HG02970 (cell line): ENCODE data around the gene FIGN.

Source experiments
- ATAC-seq: cut with Tn5 transposase; IDR thresholded peaks from one replicate; pipeline ENCODE4 v1.9.1; 2021; ENCODE audit warnings: mild to moderate bottlenecking, moderate library complexity, moderate number of reproducible peaks; ENCODE audit not compliant: unreplicated experiment, low FRiP score

The FIGN gene

DNA sequence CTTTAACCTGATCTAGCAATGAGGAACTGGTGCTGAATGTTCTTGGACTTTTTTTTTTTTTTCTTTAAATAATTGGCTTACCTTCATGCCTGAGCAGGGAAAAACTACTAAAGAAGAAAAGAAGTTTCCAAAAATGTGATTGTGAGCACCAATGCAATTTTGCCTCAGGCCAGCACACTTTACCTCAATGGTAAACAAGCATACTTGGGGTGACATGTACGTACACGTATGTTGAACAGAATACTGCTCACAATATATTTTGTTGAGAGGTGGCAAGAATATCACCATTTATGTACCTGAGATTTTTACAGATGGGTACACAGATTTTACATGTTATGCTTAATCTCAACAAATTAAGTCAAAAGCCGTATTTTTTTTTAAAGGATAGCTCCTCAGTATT is 144.3 kb downstream of the FIGN start:
- ATAC-seq: no peak

- no peak for ATAC-seq
Measured at GRCh38 chr2:163580757-163581156, 155.1 kb downstream of the FIGN start.

- no peak for ATAC-seq
Measured at GRCh38 chr2:163574309-163574708, 161.5 kb downstream of the FIGN start.

- no peak for ATAC-seq
Measured at GRCh38 chr2:163573652-163574051, 162.2 kb downstream of the FIGN start.

- ATAC-seq: no peak
Measured at GRCh38 chr2:163572850-163573249, 163.0 kb downstream of the FIGN start.

DNA sequence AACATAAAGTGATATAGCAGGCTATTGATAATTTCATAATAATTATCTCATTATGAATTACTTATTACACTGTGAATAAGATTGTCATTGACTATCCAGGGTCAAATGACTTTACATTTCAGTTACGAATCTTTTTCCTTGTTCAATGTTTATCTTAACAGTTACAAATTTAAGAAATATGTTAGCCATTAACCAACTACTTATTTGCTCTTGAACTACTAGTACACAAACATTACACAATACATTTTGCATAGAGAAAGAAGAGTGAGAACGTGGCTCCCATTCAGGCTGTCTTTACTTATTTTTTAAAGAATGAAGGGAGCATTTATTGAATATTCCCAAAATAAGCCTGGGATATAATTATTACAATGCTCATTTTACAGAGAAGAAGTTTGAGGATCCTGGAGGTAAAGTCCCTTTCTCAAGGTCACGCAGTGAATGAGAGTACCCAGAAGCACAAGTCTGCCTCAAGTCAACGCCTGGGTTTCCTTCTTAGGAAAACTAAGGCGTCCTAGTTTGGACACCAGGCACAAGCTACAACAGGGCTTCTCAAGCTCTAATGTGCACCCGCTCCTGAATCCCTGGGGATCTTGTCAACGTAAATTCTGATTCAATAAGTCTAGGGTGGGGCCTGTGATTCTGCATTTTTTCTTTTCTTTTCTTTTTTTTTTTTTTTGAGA is 164.2 kb downstream of the FIGN start:
- ATAC-seq: no peak

GRCh38 chr2:163570391-163570790 is 165.4 kb downstream of the FIGN start:
- ATAC-seq: no peak

DNA sequence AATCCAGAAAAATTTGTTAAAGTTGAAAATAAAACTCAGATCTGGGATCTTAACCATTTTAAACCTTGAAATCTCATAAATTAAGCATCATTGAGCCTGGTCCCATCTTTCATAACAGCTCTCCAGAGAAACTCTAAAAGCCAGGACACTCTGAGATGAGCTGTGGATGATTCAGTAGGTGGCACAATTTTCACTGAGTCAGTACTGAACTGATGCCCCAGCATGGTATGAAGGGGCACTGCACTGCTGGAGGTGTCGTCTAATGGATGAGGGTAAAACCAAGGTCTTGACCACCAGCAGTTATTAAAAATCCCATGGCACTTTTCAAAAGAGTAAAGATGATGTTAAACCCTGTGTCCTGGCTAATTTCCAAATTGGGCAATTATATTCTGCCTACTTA is 170.6 kb downstream of the FIGN start:
- no peak for ATAC-seq

- ATAC-seq: no peak
Measured at GRCh38 chr2:163564236-163564635, 171.6 kb downstream of the FIGN start.

DNA sequence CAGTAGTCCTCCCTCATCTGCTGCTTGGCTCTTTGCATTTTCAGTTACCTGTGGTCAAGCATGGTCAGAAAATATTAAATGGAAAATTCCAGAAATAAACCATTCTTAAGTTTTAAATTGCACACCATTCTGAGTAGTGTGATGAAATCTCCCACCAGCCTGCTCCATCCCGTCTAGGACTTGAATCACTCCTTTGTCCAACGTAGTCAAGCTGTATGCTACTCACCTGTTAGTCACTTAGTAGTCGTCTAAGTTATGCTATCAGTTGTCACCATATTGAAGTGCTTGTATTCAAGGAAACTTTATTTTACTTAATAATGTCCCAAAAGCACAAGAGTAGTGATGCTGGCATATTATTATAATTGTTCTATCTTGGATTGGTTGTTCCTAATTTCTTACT is 172.5 kb downstream of the FIGN start:
- ATAC-seq: no peak

DNA sequence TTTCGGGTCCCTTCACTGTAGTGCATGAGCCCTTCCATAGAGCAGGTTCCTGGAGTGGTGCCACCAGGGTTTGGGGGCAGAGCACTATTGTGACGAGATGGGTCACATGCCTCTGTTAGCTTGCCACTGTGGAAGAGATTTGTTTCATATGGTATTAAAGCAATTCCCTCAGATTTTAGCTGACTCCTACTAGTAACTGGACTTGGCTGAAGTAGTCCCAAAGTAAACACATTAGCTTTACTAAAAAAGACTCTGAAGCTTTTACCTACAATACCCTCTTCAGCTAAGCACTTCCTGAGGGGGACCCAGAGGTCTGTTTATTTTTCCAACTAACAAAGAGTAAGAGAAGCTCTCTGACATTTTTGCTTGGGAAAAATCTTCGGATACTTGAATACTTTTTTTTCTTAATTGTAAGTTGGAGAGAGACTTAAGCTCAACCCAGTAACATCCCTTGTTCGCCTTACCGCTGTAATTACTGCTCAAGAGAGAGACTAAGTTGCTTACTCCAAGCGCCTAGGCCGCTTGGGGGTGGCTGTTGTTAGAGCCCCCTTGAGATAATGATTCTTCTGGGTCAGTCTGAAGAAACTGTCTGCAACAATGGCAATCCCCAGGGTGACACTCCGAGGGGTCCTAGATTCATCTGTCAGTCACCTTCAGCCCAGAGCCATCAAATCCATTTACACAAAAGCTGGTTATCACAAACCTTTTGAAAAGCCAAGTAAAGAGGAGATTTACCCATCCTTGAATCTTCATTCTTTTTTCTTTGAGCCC is 177.4 kb downstream of the FIGN start:
- ATAC-seq: no peak

GRCh38 chr2:163556511-163556910 is 179.3 kb downstream of the FIGN start:
- ATAC-seq: no peak

GRCh38 chr2:163554864-163555263 is 180.9 kb downstream of the FIGN start:
- no peak for ATAC-seq

GRCh38 chr2:163553601-163554000 is 182.2 kb downstream of the FIGN start:
- no peak for ATAC-seq

DNA sequence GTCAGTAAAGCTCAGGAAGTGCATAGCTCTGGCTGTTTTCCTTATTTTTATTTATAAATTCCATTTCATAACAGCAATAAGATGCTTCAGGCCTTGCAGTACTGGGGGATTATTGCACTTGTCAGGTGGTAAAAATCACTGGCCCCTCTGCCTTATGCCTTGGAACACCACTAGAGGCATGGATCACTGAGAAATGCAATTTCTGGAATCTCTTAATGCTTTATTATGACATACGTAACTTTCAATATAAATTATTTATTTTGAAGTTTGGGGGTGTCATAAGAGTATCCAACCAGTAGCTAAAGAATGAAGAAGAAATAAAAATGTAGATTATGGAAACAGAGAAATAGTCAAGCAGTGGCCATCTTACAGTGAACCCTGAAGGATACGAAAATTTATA is 183.1 kb downstream of the FIGN start:
- no peak for ATAC-seq

DNA sequence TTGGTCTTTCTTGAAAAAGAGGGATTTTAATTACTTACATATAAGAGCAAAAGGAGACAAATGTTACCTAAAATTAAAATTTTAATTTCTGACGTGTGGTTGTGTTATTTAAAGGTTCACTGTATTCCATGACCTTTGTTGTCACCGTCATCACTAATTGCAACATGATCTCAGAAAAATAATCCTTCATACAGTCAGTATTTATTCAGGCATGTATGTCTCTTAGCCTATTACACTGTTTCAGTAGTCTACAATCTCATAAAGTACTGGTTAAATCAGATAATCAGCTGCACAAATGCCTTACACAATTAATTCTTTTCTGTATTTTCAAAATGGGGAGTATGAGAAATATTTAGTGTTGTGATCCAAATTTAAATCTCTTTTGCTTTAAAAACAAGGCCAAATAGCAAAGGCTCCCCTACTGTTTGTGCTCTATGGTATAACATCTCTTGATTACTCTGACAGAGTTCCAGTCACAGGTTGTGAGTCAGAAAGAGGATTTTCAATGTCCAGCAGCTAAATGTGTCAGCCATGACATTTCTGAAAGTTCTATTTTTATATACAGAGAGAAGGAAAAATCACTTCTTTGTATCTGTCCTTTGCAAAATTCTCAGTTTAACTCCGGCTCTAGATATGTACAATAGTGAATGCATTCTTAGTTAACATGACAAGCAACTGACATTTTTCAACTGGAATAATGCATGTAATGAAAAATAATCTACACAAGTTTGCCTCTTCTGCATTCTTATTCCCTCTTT is 184.0 kb downstream of the FIGN start:
- ATAC-seq: no peak

- no peak for ATAC-seq
Measured at GRCh38 chr2:163548970-163549369, 186.8 kb downstream of the FIGN start.
